Measurements from ENCODE around the gene PLPPR2. TPM values are rescaled to one million over a fixed set of nuclear protein-coding genes. Genes with fewer than 3 reads are reported as not detected.

The PLPPR2 gene
- total RNA-seq, 1 donor from 2014 or later = 2.3 TPM

DNA sequence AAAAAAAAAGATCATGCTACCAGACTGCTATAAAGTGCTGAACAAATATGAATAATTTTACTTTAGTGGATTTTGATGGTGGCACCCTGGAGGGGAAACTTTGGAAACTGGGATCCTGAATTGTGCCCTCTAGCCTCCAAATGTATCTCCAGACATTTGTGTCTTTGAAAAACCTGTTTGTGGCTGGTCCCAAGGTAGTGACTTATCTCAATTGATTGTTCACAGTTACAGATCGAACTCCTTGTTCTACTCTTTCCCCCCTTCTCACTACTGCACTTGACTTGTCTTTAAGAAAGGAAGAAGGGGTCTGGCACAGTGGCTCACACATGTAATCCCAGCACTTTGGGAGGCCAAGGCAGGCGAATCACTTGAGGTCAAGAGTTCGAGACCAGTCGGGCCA lies 53.4 kb downstream of the PLPPR2 start:
- no peak overlapping the region for H3K4me3 Mint-ChIP-seq
- intact Hi-C loops (cut with micrococcal nuclease) = no loop called here
- H3K36me3 Mint-ChIP-seq (ENCODE audit: low read depth) = no peaks in the 10 kb centered on the region
- no peak overlapping the region for H3K27ac Mint-ChIP-seq
- peaks cover 16% of the 10 kb centered on the region for H3K27me3 Mint-ChIP-seq
- H3K9me3 Mint-ChIP-seq = no peaks in the 10 kb centered on the region
- no peaks in the 10 kb centered on the region for H3K4me1 Mint-ChIP-seq
- DNase-seq = no peak

DNA sequence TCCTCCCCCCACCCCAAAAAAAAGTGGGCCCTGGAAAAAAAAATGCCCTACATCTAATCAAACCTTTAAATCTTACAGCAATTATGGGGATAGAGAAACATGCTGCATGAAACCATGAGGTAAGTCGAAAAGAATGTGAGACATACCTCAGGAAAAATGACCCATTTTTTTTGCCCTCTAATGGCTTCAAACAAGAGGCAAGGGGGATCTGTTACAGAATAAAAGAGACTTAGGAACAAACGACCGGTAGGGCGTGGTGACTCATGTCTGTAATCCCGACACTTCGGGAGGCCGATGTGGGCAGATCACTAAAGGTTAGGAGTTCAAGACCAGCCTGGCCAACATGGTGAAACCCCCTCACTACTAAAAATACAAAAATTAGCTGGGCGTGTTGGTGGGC lies 55.5 kb downstream of the PLPPR2 start:
- DNase-seq = no peak
- Mint-ChIP-seq H3K4me3 (no peak overlapping the region), H3K36me3 (ENCODE audit: low read depth) (no peaks in the 10 kb centered on the region), H3K27ac (no peak overlapping the region), H3K27me3 (peaks cover 13% of the 10 kb centered on the region), H3K9me3 (no peaks in the 10 kb centered on the region), H3K4me1 (no peaks in the 10 kb centered on the region)
- intact Hi-C loops (cut with micrococcal nuclease) = no loop called here

DNA sequence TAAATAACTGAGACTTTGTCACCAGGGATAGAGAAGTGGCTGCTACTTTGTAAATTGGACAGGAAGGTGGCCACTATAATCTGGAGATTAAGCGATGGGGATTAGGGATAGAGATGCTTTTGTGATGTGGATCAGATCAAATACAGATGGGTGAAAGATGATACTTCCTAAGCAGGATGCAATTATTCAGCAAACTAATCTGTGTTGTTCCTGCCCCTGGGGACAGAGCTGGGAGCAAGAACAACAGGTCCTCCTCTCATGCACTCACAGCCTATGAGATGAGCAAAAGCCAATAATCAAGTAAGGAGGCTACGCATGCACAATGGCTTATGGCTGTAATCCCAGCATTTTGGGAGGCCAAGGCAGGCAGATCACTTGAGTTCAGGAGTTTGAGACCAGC lies 59.3 kb downstream of the PLPPR2 start:
- Mint-ChIP-seq H3K27ac (no peak overlapping the region), H3K27me3 (peaks cover 37% of the 10 kb centered on the region), H3K4me1 (peaks cover 2% of the 10 kb centered on the region), H3K9me3 (no peaks in the 10 kb centered on the region), H3K36me3 (ENCODE audit: low read depth) (no peaks in the 10 kb centered on the region), H3K4me3 (no peak overlapping the region)
- peak; percentile 52 for DNase-seq
- intact Hi-C loops (cut with micrococcal nuclease) = no loop called here

Other genes starting within 250 kb of the PLPPR2 start
- 33.1 and 33.8 TPM in 2 replicates for gene SPC24, start 199.7 kb upstream of the PLPPR2 start, total RNA-seq
- gene KANK2, start 157.9 kb upstream of the PLPPR2 start, total RNA-seq = 3.0 and 3.3 TPM in 2 replicates
- gene ANGPTL8, start 115.8 kb upstream of the PLPPR2 start, total RNA-seq = not detected in 2 replicates
- 1.2 and 2.2 TPM in 2 replicates for gene DOCK6, start 92.9 kb upstream of the PLPPR2 start, total RNA-seq
- gene TSPAN16, start 59.3 kb upstream of the PLPPR2 start, total RNA-seq = not detected in 2 replicates
- gene RAB3D, start 15.8 kb upstream of the PLPPR2 start, total RNA-seq = 5.7 and 6.8 TPM in 2 replicates
- gene TMEM205, start 9.2 kb upstream of the PLPPR2 start, total RNA-seq = 29.9 and 34.2 TPM in 2 replicates
- 11.7 and 14.8 TPM in 2 replicates for gene CCDC159, start 8.9 kb upstream of the PLPPR2 start, total RNA-seq
- 2.3 and 2.6 TPM in 2 replicates for gene SWSAP1, start 19.2 kb downstream of the PLPPR2 start, total RNA-seq
- gene EPOR, start 28.9 kb downstream of the PLPPR2 start, total RNA-seq = 7.2 and 7.7 TPM in 2 replicates
- gene RGL3, start 63.9 kb downstream of the PLPPR2 start, total RNA-seq = not detected in 2 replicates
- gene ODAD3, start 79.7 kb downstream of the PLPPR2 start, total RNA-seq = 0.12 and 0.24 TPM in 2 replicates
- 288 TPM in 2 replicates for gene PRKCSH, start 80.2 kb downstream of the PLPPR2 start, total RNA-seq
- gene ELAVL3, start 125.6 kb downstream of the PLPPR2 start, total RNA-seq = 0.71 TPM in 1 of 2 replicates, not detected in the other
- 20.6 and 21.6 TPM in 2 replicates for gene ZNF653, start 150.4 kb downstream of the PLPPR2 start, total RNA-seq
- gene ECSIT, start 173.7 kb downstream of the PLPPR2 start, total RNA-seq = 39.7 and 41.6 TPM in 2 replicates
- gene CNN1, start 183.4 kb downstream of the PLPPR2 start, total RNA-seq = not detected in 2 replicates
- 71.9 and 74.2 TPM in 2 replicates for gene ELOF1, start 203.8 kb downstream of the PLPPR2 start, total RNA-seq
- 8.2 and 9.5 TPM in 2 replicates for gene ACP5, start 222.2 kb downstream of the PLPPR2 start, total RNA-seq
- gene ZNF627, start 242.1 kb downstream of the PLPPR2 start, total RNA-seq = 5.2 and 7.1 TPM in 2 replicates

Data from activated CD4-positive, alpha-beta T cell treated with anti-CD3 and anti-CD28 coated beads, Interleukin-2, amount 10 ng/mL, durations not matched to agents 24 days and 14 days (primary cell).